Pancreas (tissue), 10 donors: ENCODE measurements around the gene SMOC2. TPM values are rescaled to one million over a fixed set of nuclear protein-coding genes. Genes with fewer than 3 reads are reported as not detected.

ENCODE experiments used
- ATAC-seq, 4 donors: fragments of 200-7000 bp; cut with Tn5 transposase; one replicate each; pipeline versions ENCODE4 v1.8.0 to v1.9.1; 2020; ENCODE audit warnings: mild to moderate bottlenecking in 4 of 4, moderate library complexity in 4 of 4
- DNase-seq, 6 donors: peaks; one replicate each; pipeline ENCODE4 v3.0.0-alpha.2; 2020
- FAIRE-seq: peaks from 2 replicates; lab custom pipeline; 2012; peaks lifted over from hg19 to GRCh38; lab: Jason Lieb, UNC
- H3K27ac ChIP-seq, 4 donors: fragments of 200-600 bp; sonication (generic); 1 replicate in 3 of 4; 2 replicates in 1 of 4; pipeline versions ENCODE4 v1.5.0 to v1.8.0; 2020
- H3K27me3 ChIP-seq, 4 donors: fragments of 200-600 bp; one replicate each; pipeline ENCODE4 v1.8.0; 2021
- H3K36me3 ChIP-seq, 3 donors: fragments of 200-600 bp; sonication (generic) in 1 of 3; one replicate each; pipeline versions ENCODE4 v1.5.0 to v1.8.0; 2020 to 2021
- H3K4me1 ChIP-seq, 3 donors: fragments of 200-600 bp; one replicate each; pipeline ENCODE4 v1.8.0; 2021
- H3K4me3 ChIP-seq, 4 donors: fragments of 200-600 bp; sonication (generic) in 2 of 4; one replicate each; pipeline versions ENCODE4 v1.5.0 to v1.8.0; 2020 to 2021
- H3K9me3 ChIP-seq, 4 donors: fragments of 200-600 bp; one replicate each; pipeline ENCODE4 v1.8.0; 2021
- CTCF ChIP-seq, 4 donors: fragments of 200-600 bp; sonication (generic) in 3 of 4; IDR thresholded peaks; one replicate each; pipeline versions ENCODE4 v1.5.0 to v1.8.0; 2021; ENCODE audit warnings: antibody characterized with exemption in 4 of 4
- WGBS, 2 donors: extraction: QIAGEN DNeasy Blood & Tissue Kit; methylation state at CpG; one replicate each; pipeline ENCODE4 v1.1.7; 2013; 5-methylcytosine and 5-hydroxymethylcytosine counted together
- intact Hi-C, 3 donors: fragments of 100-400 bp; cut with DNase I; formaldehyde crosslinking; loops; one replicate each; pipeline versions ENCODE4 v1.11.1 to v1.14.2; 2022
- polyA plus RNA-seq, 2 donors: library from polyadenylated mRNA; stranded (reverse); fragments of 200-250 nt; gene quantifications; one replicate each; pipeline ENCODE4 v1.2.3, GENCODE V29; 2013
- total RNA-seq, 6 donors: library from RNA; stranded (reverse); fragmentation: NEBNext Ultra II Directional in 4 of 6; extraction: Animal tissue kit (Norgen Biotek cat#: 25700) in 4 of 6; gene quantifications; one replicate each; pipeline versions ENCODE4 v1.2.1 to v1.2.4, GENCODE V29; 2021 to 2023
- donor health status: healthy with polysubstance abuse.
- donor health status: DM: no; HTN: no; CAD: no; lungs with moderate emphysema.
- donor health status: DM: no; HTN: no; CAD: no.
- donor health status: control.
- donor health status: control.
- donor health status: Bipolar disorder and iron deficiency.
- donor health status: DM: yes; HTN: yes; CAD: no.
- donor health status: DM: no; HTN: no; CAD: no.
- donor health status: DM: no; HTN: no; CAD: no.
- donor health status: DM: yes; HTN: yes; CAD: no.

The SMOC2 gene
- total and polyA plus RNA-seq, 8 donors = 2.5 to 18.4 (median 6.5) TPM

GRCh38 chr6:168518348-168518745, 77.4 kb downstream of the SMOC2 start:
- no peak for FAIRE-seq
- no peak for ATAC-seq
- 71 to 84% methylated on average over 4 of the region's 4 CpGs for WGBS, 2 donors
- no peak overlapping the region for H3K4me3 ChIP-seq
- intact Hi-C loops = no loop called here
- H3K27ac ChIP-seq = no peak overlapping the region
- no peak for DNase-seq
- TF ChIP-seq CTCF (IDR thresholded peaks at IDR 0.05) = no peak
- H3K36me3 ChIP-seq = no peaks in the 10 kb centered on the region
- no peaks in the 10 kb centered on the region for H3K27me3 ChIP-seq
- H3K9me3 ChIP-seq = no peaks in the 10 kb centered on the region
- H3K4me1 ChIP-seq = no peaks in the 10 kb centered on the region

GRCh38 chr6:168518867-168519266, 77.9 kb downstream of the SMOC2 start:
- H3K4me1 ChIP-seq = no peaks in the 10 kb centered on the region
- no peaks in the 10 kb centered on the region for H3K9me3 ChIP-seq
- ATAC-seq (no peak), DNase-seq (no peak), FAIRE-seq (no peak)
- no peak overlapping the region for H3K27ac ChIP-seq
- H3K36me3 ChIP-seq = no peaks in the 10 kb centered on the region
- H3K4me3 ChIP-seq = no peak overlapping the region
- H3K27me3 ChIP-seq = no peaks in the 10 kb centered on the region
- intact Hi-C loops = no loop called here
- no peak for TF ChIP-seq CTCF (IDR thresholded peaks at IDR 0.05)
- WGBS, 2 donors = 75 to 96% methylated on average over 21 of the region's 21 CpGs

GRCh38 chr6:168520233-168520632, 79.2 kb downstream of the SMOC2 start:
- WGBS, 2 donors = 71 to 75% methylated on average over 10 of the region's 10 CpGs
- TF ChIP-seq CTCF (IDR thresholded peaks at IDR 0.05) = no peak
- DNase-seq (no peak), ATAC-seq (no peak), FAIRE-seq (no peak)
- no peaks in the 10 kb centered on the region for H3K4me1 ChIP-seq
- H3K36me3 ChIP-seq = no peaks in the 10 kb centered on the region
- no peak overlapping the region for H3K4me3 ChIP-seq
- H3K27ac ChIP-seq = no peak overlapping the region
- no peaks in the 10 kb centered on the region for H3K27me3 ChIP-seq
- intact Hi-C loops = no loop called here
- H3K9me3 ChIP-seq = no peaks in the 10 kb centered on the region

GRCh38 chr6:168524571-168525001, 83.6 kb downstream of the SMOC2 start:
- H3K4me3 ChIP-seq = no peak overlapping the region
- no peaks in the 10 kb centered on the region for H3K36me3 ChIP-seq
- no peaks in the 10 kb centered on the region for H3K27me3 ChIP-seq
- no peak for ATAC-seq
- intact Hi-C loops = no loop called here
- no peak for DNase-seq
- 91 to 94% methylated on average over 13 of the region's 13 CpGs for WGBS, 2 donors
- no peak for FAIRE-seq
- no peak overlapping the region for H3K27ac ChIP-seq
- peaks cover 8 to 17% (median 11%) of the 10 kb centered on the region in 3 donors for H3K4me1 ChIP-seq
- TF ChIP-seq CTCF (IDR thresholded peaks at IDR 0.05) = no peak
- no peaks in the 10 kb centered on the region for H3K9me3 ChIP-seq

GRCh38 chr6:168525114-168525513, 84.1 kb downstream of the SMOC2 start:
- WGBS, 2 donors = 97 to 98% methylated on average over 8 of the region's 8 CpGs
- no peaks in the 10 kb centered on the region for H3K27me3 ChIP-seq
- H3K9me3 ChIP-seq = no peaks in the 10 kb centered on the region
- no peak for DNase-seq
- no peak for ATAC-seq
- TF ChIP-seq CTCF (IDR thresholded peaks at IDR 0.05) = no peak
- no peaks in the 10 kb centered on the region for H3K36me3 ChIP-seq
- no peak overlapping the region for H3K4me3 ChIP-seq
- peaks cover 8 to 17% (median 11%) of the 10 kb centered on the region in 3 donors for H3K4me1 ChIP-seq
- FAIRE-seq = no peak
- intact Hi-C loops = no loop called here
- H3K27ac ChIP-seq = no peak overlapping the region
